GM19328 (cell line): ENCODE results near the gene CYP2S1.

Experiments
- ATAC-seq: cut with Tn5 transposase; IDR thresholded peaks from one replicate; pipeline ENCODE4 v1.9.1; 2021; ENCODE audit warnings: mild to moderate bottlenecking, moderate library complexity; ENCODE audit not compliant: unreplicated experiment

CYP2S1 gene

GRCh38 chr19:41255171-41255570 lies 62.2 kb downstream of the CYP2S1 start:
- no peak for ATAC-seq
